ENCODE measurements around the gene GPATCH8. TPM values are rescaled to one million over a fixed set of nuclear protein-coding genes. Genes with fewer than 3 reads are reported as not detected.

The GPATCH8 gene
- 10 to 100 TPM; 68.1 to 86.0 (median 69.0) TPM for total RNA-seq
- 67.5 TPM for total RNA-seq (2013)
- total RNA-seq = 53.2 to 131 (median 92.4) reads per million in 29 experiments

- Histone ChIP-seq H3K27me3 (replicated peaks in 1 of 2; ENCODE audit: control insufficient read depth in 2 of 2, extremely low read depth in 1 of 2, insufficient read depth in 2 of 2, low read length in 1 of 2) (peaks cover 0 to 9% of the 10 kb centered on the region in 2 experiments), H3K9me3 (no peaks in the 10 kb centered on the region), H3K4me3 (ENCODE audit: control insufficient read depth in 1 of 2, extremely low read depth in 1 of 2, low read length in 1 of 2) (peak within 1 kb of the TSS; percentile 83 to 96), H3K4me1 (ENCODE audit: control insufficient read depth in 1 of 2, extremely low read depth in 1 of 2, insufficient read depth in 2 of 2, low read length in 2 of 2) (peaks cover 26 to 34% of the 10 kb centered on the region in 2 experiments), H3K27ac (ENCODE audit: low read length) (peak within 1 kb of the TSS; percentile 83), H3K36me3 (ENCODE audit: control insufficient read depth in 2 of 2, extremely low read depth in 1 of 2, insufficient read depth in 1 of 2, low read length in 1 of 2) (no peaks in the 10 kb centered on the region)
- Mint-ChIP-seq H3K36me3 (no peaks in the 10 kb centered on the region), H3K27ac (peak within 1 kb of the TSS; percentile 94 to 95), H3K4me3 (peak within 1 kb of the TSS; percentile 95 to 98 (median 98)), H3K27me3 (peaks cover 6 to 15% of the 10 kb centered on the region in 2 donors), H3K4me1 (peaks cover 40 to 45% (median 43%) of the 10 kb centered on the region in 3 donors), H3K9me3 (no peaks in the 10 kb centered on the region)
- ATAC-seq (replicated peaks in 1 of 4) (peak; percentile 87 to 90 (median 88)), DNase-seq (peak; percentile 79 to 95 (median 87))
- 3% methylated on average over 64 of the region's 71 CpGs for WGBS (ENCODE audit: insufficient coverage)
- CTCF ChIA-PET = interaction anchor here in 1 of 2 donors (0.6 to 1.4 kb wide), 2 partner anchors 30 to 47 kb away, joined by 3 to 4 read pairs; no protein-coding TSS in a partner anchor
- POLR2A ChIA-PET = interaction anchor here in 1 of 2 donors (0.5 kb wide), 1 partner anchor 11 kb away, joined by 5 read pairs; no protein-coding TSS in a partner anchor
Observed at GRCh38 chr17:44503147-44504029, at the start of gene GPATCH8. Gene GPATCH8 (minus strand): TSS chr17:44503406. CDS start chr17:44503370, 36 bp downstream.

DNA sequence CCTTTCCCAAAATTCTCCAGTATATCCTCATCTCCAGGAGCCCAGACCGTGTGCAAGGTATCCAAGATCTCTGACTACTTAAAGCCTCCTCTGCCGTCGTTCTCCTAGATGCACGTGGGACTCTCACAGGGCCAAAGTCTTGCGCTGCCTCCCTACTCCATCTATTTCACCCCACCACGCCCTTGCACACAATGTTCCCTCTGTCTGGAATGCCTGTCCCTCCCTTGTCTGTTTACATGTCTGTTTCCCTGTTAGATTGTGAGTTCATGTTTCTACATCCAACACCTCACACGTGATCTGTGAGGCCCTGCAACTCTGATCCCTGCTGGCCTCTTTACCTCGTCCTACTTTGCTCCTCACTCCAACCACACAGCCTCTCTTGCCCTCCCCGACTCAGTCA lies 49.2 kb upstream of the GPATCH8 start:
- ChIA-PET CTCF (no interaction called here), POLR2A (interaction anchor here in 1 of 2 donors (0.7 kb wide), 1 partner anchor 1734 kb away, joined by 11 read pairs; no protein-coding TSS in a partner anchor)
- Histone ChIP-seq H3K27me3 (replicated peaks in 1 of 2; ENCODE audit: control insufficient read depth in 2 of 2, extremely low read depth in 1 of 2, insufficient read depth in 2 of 2, low read length in 1 of 2) (peaks cover 10 to 46% of the 10 kb centered on the region in 2 experiments), H3K9me3 (no peaks in the 10 kb centered on the region), H3K4me1 (ENCODE audit: control insufficient read depth in 1 of 2, extremely low read depth in 1 of 2, insufficient read depth in 2 of 2, low read length in 2 of 2) (peaks cover 0 to 15% of the 10 kb centered on the region in 2 experiments), H3K36me3 (ENCODE audit: control insufficient read depth in 2 of 2, extremely low read depth in 1 of 2, insufficient read depth in 1 of 2, low read length in 1 of 2) (no peaks in the 10 kb centered on the region), H3K27ac (ENCODE audit: low read length) (no peak overlapping the region), H3K4me3 (ENCODE audit: control insufficient read depth in 1 of 2, extremely low read depth in 1 of 2, low read length in 1 of 2) (no peak overlapping the region)
- no peak for ATAC-seq (replicated peaks in 1 of 4)
- Mint-ChIP-seq H3K27ac (no peak overlapping the region), H3K4me3 (no peak overlapping the region), H3K36me3 (no peaks in the 10 kb centered on the region), H3K4me1 (peaks cover 14 to 16% (median 15%) of the 10 kb centered on the region in 3 donors), H3K9me3 (no peaks in the 10 kb centered on the region), H3K27me3 (peaks cover 38 to 42% of the 10 kb centered on the region in 2 donors)
- DNase-seq = no peak
- WGBS (ENCODE audit: insufficient coverage) = 74% methylated on average over 8 of the region's 9 CpGs

GRCh38 chr17:44549686-44550085 lies 46.5 kb upstream of the GPATCH8 start:
- Histone ChIP-seq H3K4me3 (ENCODE audit: control insufficient read depth in 1 of 2, extremely low read depth in 1 of 2, low read length in 1 of 2) (no peak overlapping the region), H3K9me3 (no peaks in the 10 kb centered on the region), H3K27me3 (replicated peaks in 1 of 2; ENCODE audit: control insufficient read depth in 2 of 2, extremely low read depth in 1 of 2, insufficient read depth in 2 of 2, low read length in 1 of 2) (peaks cover 2 to 41% of the 10 kb centered on the region in 2 experiments), H3K27ac (ENCODE audit: low read length) (no peak overlapping the region), H3K36me3 (ENCODE audit: control insufficient read depth in 2 of 2, extremely low read depth in 1 of 2, insufficient read depth in 1 of 2, low read length in 1 of 2) (no peaks in the 10 kb centered on the region), H3K4me1 (ENCODE audit: control insufficient read depth in 1 of 2, extremely low read depth in 1 of 2, insufficient read depth in 2 of 2, low read length in 2 of 2) (no peaks in the 10 kb centered on the region)
- CTCF ChIA-PET = no interaction called here
- 68% methylated on average over 4 of the region's 6 CpGs for WGBS (ENCODE audit: insufficient coverage)
- H3K4me1 Mint-ChIP-seq = no peaks in the 10 kb centered on the region
- H3K4me3 Mint-ChIP-seq = no peak overlapping the region
- H3K27ac Mint-ChIP-seq = no peak overlapping the region
- peaks cover 36 to 38% of the 10 kb centered on the region in 2 donors for H3K27me3 Mint-ChIP-seq
- POLR2A ChIA-PET = no interaction called here
- ATAC-seq (replicated peaks in 1 of 4) (no peak), DNase-seq (no peak)
- no peaks in the 10 kb centered on the region for H3K9me3 Mint-ChIP-seq
- H3K36me3 Mint-ChIP-seq = no peaks in the 10 kb centered on the region

DNA sequence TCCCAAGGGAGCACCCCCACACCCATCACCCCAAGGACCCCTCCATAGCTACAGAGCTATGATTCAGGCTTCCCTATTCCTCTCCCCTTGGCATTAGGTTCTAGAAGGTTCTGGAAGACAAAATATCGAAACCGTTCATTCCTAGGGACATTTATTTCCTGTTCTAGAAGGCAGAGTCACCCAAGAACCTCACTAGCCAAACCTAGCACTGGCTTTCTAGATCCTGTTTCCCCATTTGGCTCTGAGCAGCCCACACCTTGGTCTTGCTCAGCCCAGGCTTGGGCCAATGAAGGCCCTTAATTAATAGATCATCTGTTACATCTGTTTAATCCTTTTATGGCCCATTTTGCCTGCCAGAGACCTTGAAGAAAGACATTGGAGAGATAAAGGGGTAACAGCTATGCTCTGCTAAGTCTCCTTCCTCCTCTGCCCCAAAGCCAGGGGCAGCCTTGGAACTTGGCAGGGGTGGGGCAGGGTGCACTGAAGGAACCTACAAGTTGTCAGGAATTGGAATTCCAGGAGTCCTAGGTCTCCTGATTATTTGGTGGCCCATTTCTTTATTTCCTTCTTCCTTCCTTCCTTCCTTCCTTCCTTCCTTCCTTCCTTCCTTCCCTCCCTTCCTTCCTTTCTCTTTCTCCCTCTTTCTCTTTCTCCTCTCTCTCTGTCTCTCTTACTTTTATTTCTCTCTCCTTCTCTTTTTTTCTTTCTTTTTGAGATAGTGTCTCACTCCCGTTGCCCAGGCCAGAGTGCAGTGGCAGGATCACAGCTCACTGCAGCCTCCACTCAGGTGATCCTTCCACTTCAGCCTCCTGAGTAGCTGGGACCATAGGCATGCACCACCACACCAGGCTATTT lies 45.4 kb upstream of the GPATCH8 start:
- ChIA-PET CTCF (no interaction called here), POLR2A (no interaction called here)
- Mint-ChIP-seq H3K4me1 (no peaks in the 10 kb centered on the region), H3K4me3 (no peak overlapping the region), H3K9me3 (no peaks in the 10 kb centered on the region), H3K36me3 (no peaks in the 10 kb centered on the region), H3K27me3 (peaks cover 40 to 42% of the 10 kb centered on the region in 2 donors), H3K27ac (no peak overlapping the region)
- Histone ChIP-seq H3K27me3 (replicated peaks in 1 of 2; ENCODE audit: control insufficient read depth in 2 of 2, extremely low read depth in 1 of 2, insufficient read depth in 2 of 2, low read length in 1 of 2) (peaks cover 0 to 43% of the 10 kb centered on the region in 2 experiments), H3K27ac (ENCODE audit: low read length) (no peak overlapping the region), H3K9me3 (no peaks in the 10 kb centered on the region), H3K4me3 (ENCODE audit: control insufficient read depth in 1 of 2, extremely low read depth in 1 of 2, low read length in 1 of 2) (no peak overlapping the region), H3K4me1 (ENCODE audit: control insufficient read depth in 1 of 2, extremely low read depth in 1 of 2, insufficient read depth in 2 of 2, low read length in 2 of 2) (no peaks in the 10 kb centered on the region), H3K36me3 (ENCODE audit: control insufficient read depth in 2 of 2, extremely low read depth in 1 of 2, insufficient read depth in 1 of 2, low read length in 1 of 2) (no peaks in the 10 kb centered on the region)
- DNase-seq (no peak), ATAC-seq (replicated peaks in 1 of 4) (no peak)
- WGBS (ENCODE audit: insufficient coverage) = no CpG with 5 or more reads among the region's 3 CpGs

GRCh38 chr17:44547625-44548267 lies 44.5 kb upstream of the GPATCH8 start:
- CTCF ChIA-PET = interaction anchor here in 1 of 2 donors (0.6 kb wide), 1 partner anchor 61 kb away, joined by 6 read pairs; no protein-coding TSS in a partner anchor
- 80% methylated on average over 1 of the region's 4 CpGs for WGBS (ENCODE audit: insufficient coverage)
- Histone ChIP-seq H3K27me3 (replicated peaks in 1 of 2; ENCODE audit: control insufficient read depth in 2 of 2, extremely low read depth in 1 of 2, insufficient read depth in 2 of 2, low read length in 1 of 2) (peaks cover 0 to 48% of the 10 kb centered on the region in 2 experiments), H3K4me3 (ENCODE audit: control insufficient read depth in 1 of 2, extremely low read depth in 1 of 2, low read length in 1 of 2) (no peak overlapping the region), H3K27ac (ENCODE audit: low read length) (no peak overlapping the region), H3K9me3 (no peaks in the 10 kb centered on the region), H3K4me1 (ENCODE audit: control insufficient read depth in 1 of 2, extremely low read depth in 1 of 2, insufficient read depth in 2 of 2, low read length in 2 of 2) (no peaks in the 10 kb centered on the region), H3K36me3 (ENCODE audit: control insufficient read depth in 2 of 2, extremely low read depth in 1 of 2, insufficient read depth in 1 of 2, low read length in 1 of 2) (no peaks in the 10 kb centered on the region)
- ATAC-seq (replicated peaks in 1 of 4) (no peak), DNase-seq (no peak)
- H3K4me1 Mint-ChIP-seq = no peaks in the 10 kb centered on the region
- no peaks in the 10 kb centered on the region for H3K9me3 Mint-ChIP-seq
- H3K27ac Mint-ChIP-seq = no peak overlapping the region
- peaks cover 41 to 45% of the 10 kb centered on the region in 2 donors for H3K27me3 Mint-ChIP-seq
- H3K36me3 Mint-ChIP-seq = no peaks in the 10 kb centered on the region
- H3K4me3 Mint-ChIP-seq = no peak overlapping the region
- POLR2A ChIA-PET = no interaction called here
